ENCODE results near the gene ASB18.

Gene ASB18

DNA sequence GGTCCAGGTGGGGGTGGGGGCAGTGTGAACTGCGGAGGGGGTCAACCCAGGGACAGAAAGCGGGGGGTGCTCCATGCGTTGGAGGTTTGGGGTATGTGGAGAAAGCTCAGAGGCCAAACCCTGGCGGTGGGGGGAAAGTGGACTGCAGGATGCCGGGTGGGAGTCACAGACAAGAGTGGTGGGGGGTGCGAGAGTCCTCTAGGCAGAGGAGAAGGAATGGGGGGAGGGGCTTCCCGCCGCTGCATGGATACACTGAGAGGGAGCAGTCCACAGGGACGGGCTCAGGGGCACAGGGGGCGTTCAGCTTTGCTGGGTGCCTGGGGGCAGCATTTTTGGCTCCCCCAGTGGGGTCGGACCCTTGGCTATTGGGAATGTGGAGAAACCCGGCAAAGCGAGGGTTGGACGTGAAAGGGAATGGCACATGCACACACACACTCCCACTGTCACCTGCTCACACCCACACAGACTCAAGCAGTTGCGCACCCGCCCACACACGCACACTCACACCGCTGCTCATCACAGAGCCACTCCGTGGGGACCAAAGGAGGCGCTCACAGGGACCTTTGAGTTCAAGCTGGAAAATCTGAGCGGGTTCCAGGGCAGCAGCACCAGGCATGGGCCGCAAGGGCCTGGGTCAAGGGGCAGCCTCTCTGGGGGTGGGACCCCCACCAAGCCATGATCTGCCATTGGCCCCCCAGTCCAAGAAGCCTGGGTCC, 103.7 kb downstream of the ASB18 start:
- no peaks in the 10 kb centered on the region for H3K36me3 ChIP-seq
- H3K27me3 ChIP-seq, result peaks cover 85% of the 10 kb centered on the region
- H3K9me3 ChIP-seq, result no peaks in the 10 kb centered on the region
- peaks cover 30% of the 10 kb centered on the region for H3K4me1 ChIP-seq
- H4K20me1 ChIP-seq, result peaks cover 56% of the 10 kb centered on the region
- no peak overlapping the region for H3K27ac ChIP-seq
- no peak overlapping the region for H3K9ac ChIP-seq
- no peak overlapping the region for H3K4me3 ChIP-seq
- TF ChIP-seq Cebpa-rat (IDR thresholded peaks at IDR 0.05), result no peak
- no peak overlapping the region for H3K4me2 ChIP-seq

DNA sequence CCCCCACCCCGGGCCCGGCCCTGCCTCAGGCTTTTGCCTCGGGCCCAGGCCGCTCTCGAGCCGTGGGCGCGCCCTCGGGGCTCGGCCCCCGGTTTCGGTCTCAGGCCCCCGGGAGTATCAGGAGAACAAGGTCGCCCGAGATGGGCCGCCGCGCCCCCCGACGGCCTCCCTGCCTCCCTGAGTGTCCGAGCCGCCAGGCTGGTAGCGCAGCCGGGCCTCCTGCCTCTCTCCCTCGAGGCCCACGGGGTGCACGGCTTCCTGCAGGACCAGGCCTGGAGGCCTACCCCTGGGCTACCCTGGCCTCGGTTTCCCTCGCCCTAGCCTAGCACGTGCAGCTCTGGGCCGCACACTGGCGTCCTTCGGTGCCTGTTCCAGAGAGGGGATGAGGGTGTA, 104.4 kb downstream of the ASB18 start:
- Histone ChIP-seq H3K27ac (no peak overlapping the region), H3K4me3 (no peak overlapping the region), H3K9me3 (no peaks in the 10 kb centered on the region), H3K27me3 (peaks cover 79% of the 10 kb centered on the region), H3K9ac (no peak overlapping the region), H3K36me3 (no peaks in the 10 kb centered on the region), H3K4me1 (peaks cover 28% of the 10 kb centered on the region), H3K4me2 (no peak overlapping the region), H4K20me1 (peaks cover 49% of the 10 kb centered on the region)
- TF ChIP-seq Cebpa-rat (IDR thresholded peaks at IDR 0.05), result no peak

DNA sequence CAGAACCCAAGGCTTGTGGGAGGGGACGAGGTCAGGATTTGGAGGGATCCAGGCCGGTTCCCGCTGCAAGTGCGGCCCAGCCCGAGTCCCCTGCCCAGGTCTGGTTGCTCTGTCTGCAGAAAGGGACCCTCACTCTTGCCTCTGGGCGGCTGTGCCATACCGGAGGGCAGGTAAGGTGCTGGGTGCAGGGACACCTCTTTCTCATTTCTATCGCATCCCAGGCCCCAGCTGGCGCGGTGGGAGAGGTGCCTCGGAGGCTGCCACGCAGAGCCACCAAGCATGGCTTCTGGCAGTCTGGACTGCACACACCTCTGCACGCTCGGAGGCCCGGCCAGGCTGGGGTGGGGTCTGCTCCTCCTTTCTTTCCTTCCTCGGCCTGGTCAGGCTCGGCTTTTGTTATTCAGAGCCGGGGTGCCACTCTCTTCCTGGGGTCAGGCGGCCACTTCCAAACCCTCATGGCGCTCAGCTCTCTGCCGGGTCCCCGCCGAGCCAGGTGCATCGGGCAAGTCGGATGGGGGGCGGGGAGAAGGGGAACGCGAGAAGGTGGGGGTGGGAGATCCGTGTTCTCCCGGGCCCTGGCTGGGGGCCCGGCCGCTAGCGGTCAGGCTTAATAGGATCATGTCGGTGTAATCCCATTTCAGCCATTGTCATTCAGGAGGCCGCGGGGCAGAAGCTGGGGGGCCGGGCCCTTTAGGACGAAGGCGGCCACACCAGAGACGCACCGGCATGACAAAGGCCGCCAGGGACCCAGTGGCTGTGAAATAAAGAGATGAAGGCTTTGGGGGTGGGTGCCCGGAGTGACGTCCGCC, 105.0 kb downstream of the ASB18 start:
- H3K9me3 ChIP-seq, result peaks cover 3% of the 10 kb centered on the region; the same call in 1 of the 2 replicates
- H3K4me1 ChIP-seq, result peaks cover 22% of the 10 kb centered on the region
- H3K36me3 ChIP-seq, result no peaks in the 10 kb centered on the region
- H3K27ac ChIP-seq, result no peak overlapping the region
- H3K27me3 ChIP-seq, result peaks cover 73% of the 10 kb centered on the region
- H4K20me1 ChIP-seq, result peaks cover 43% of the 10 kb centered on the region
- no peak for TF ChIP-seq Cebpa-rat (IDR thresholded peaks at IDR 0.05)
- H3K4me3 ChIP-seq, result no peak overlapping the region
- H3K4me2 ChIP-seq, result no peak overlapping the region
- H3K9ac ChIP-seq, result no peak overlapping the region

DNA sequence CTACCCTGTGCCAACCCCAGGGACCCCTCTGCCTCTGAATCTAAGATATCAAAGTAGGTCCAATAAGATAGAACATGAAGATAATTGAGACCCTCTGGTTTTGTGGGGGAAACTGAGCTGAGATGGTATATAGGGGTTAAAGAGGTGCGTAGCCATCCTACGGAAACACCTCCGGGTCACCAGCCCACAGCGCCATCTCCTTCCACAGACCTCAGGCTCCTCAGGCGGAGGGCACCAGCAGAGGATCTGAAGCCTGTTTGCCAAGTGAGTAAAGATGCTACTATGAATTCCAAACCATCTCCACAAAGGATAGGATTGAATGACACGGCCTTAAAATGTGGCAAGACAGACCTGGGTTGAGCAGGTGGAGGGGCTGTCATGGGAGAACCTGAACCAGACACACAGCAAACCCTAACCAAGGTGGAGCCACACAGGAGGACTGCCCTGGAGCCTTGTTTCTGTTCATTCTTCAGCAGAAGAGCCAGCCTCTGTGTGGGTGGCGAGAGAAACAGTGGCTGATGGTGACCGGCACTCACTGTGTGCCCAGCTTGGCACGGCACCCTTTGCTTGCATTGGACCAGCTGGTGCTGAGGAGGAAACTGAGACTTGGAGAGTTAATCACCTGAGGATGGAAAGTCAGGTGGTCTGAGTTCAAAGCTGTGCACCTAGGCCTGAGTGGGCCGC, 106.2 kb downstream of the ASB18 start:
- H3K4me3 ChIP-seq, result no peak overlapping the region
- peaks cover 11% of the 10 kb centered on the region for H3K4me1 ChIP-seq
- no peaks in the 10 kb centered on the region for H3K36me3 ChIP-seq
- peaks cover 60% of the 10 kb centered on the region for H3K27me3 ChIP-seq
- TF ChIP-seq Cebpa-rat (IDR thresholded peaks at IDR 0.05), result no peak
- H4K20me1 ChIP-seq, result peaks cover 31% of the 10 kb centered on the region
- peaks cover 9% of the 10 kb centered on the region; the same call in 1 of the 2 replicates for H3K9me3 ChIP-seq
- H3K4me2 ChIP-seq, result no peak overlapping the region
- H3K27ac ChIP-seq, result no peak overlapping the region
- no peak overlapping the region for H3K9ac ChIP-seq

DNA sequence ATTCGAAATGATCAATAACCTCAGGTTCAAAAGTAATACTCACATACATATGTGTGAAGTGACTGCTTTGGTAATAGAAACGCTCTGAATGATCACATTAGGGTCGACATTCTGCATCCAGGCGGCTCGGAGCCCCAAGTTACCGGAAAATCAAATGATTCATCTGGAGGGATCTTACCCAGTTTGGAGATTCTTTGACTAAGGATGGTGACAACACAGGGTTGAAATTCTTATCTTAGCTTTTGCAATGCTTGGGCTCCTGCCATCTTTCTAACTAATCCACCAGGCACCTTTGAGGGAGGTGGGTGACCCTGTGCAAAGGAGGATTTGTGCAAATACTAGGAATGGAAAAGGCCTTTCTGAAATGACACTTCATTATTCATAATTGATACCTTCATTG, 106.8 kb downstream of the ASB18 start:
- peaks cover 54% of the 10 kb centered on the region for H3K27me3 ChIP-seq
- H3K9me3 ChIP-seq, result peaks cover 14% of the 10 kb centered on the region
- H3K27ac ChIP-seq, result no peak overlapping the region
- no peak overlapping the region for H3K4me3 ChIP-seq
- no peak for TF ChIP-seq Cebpa-rat (IDR thresholded peaks at IDR 0.05)
- no peak overlapping the region for H3K4me2 ChIP-seq
- peaks cover 25% of the 10 kb centered on the region for H4K20me1 ChIP-seq
- peaks cover 10% of the 10 kb centered on the region for H3K4me1 ChIP-seq
- H3K9ac ChIP-seq, result no peak overlapping the region
- no peaks in the 10 kb centered on the region for H3K36me3 ChIP-seq

DNA sequence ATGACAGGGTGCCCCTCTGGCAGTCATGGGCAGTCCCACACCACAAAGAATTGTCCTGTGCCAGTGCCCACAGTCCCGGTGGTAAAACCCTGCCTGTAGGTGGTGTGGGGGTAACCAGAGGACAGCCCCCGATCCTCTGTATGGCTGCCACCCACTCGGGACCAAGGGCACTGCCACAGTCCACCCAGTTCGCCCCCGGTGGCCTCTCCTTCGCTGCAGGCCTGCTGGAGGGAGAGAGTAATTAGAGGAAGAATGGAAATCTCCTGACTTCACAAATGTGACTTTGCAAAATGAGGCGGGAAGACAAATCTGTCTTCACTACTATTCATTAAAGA, 107.4 kb downstream of the ASB18 start:
- peaks cover 49% of the 10 kb centered on the region for H3K27me3 ChIP-seq
- peaks cover 18% of the 10 kb centered on the region for H3K9me3 ChIP-seq
- peaks cover 5% of the 10 kb centered on the region for H3K4me1 ChIP-seq
- no peak for TF ChIP-seq Cebpa-rat (IDR thresholded peaks at IDR 0.05)
- H4K20me1 ChIP-seq, result peaks cover 20% of the 10 kb centered on the region
- H3K27ac ChIP-seq, result no peak overlapping the region
- H3K4me2 ChIP-seq, result no peak overlapping the region
- no peak overlapping the region for H3K9ac ChIP-seq
- no peak overlapping the region for H3K4me3 ChIP-seq
- H3K36me3 ChIP-seq, result no peaks in the 10 kb centered on the region

DNA sequence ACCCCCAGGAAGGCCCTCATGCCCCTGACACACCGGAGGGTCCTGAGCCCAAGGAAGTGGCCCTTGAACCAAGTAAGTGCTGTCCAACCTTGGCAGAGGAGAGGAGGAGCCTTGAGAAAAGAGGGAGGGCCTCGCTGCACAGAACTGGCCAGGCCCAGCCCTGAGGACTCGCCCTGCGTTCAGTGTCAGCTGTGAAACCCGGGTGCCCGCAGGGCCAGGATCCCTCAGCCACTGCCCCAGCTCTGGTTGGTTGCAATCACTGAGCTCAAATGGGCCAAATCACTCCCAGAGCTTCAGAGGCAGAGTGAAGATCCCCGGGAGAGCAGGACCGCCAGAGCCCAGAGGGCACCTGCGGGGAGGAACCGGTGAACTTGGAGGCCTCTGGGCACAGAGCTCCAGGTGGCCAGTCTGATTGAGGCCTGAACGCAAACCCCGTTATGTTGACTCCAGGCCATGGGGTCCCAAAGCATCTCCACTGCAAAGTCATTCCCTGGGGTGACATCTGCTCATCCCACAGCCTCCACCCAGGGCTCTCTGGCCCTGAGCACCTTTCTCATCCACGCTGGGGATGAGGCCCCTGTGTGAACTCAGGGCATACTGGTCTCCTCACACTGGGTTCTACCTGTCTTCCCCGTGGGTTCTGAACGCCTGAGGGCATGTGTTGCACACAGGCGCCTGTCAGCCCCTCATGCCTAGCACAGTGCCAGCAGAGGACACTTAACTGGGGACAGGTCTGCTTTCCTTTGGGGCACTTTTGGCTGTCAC, 107.9 kb downstream of the ASB18 start:
- H3K9ac ChIP-seq, result no peak overlapping the region
- H4K20me1 ChIP-seq, result peaks cover 14% of the 10 kb centered on the region; the same call in 1 of the 2 replicates
- H3K4me1 ChIP-seq, result no peaks in the 10 kb centered on the region
- H3K4me2 ChIP-seq, result no peak overlapping the region
- TF ChIP-seq Cebpa-rat (IDR thresholded peaks at IDR 0.05), result no peak
- peaks cover 23% of the 10 kb centered on the region for H3K9me3 ChIP-seq
- H3K4me3 ChIP-seq, result no peak overlapping the region
- no peak overlapping the region for H3K27ac ChIP-seq
- H3K36me3 ChIP-seq, result no peaks in the 10 kb centered on the region
- H3K27me3 ChIP-seq, result peaks cover 44% of the 10 kb centered on the region

DNA sequence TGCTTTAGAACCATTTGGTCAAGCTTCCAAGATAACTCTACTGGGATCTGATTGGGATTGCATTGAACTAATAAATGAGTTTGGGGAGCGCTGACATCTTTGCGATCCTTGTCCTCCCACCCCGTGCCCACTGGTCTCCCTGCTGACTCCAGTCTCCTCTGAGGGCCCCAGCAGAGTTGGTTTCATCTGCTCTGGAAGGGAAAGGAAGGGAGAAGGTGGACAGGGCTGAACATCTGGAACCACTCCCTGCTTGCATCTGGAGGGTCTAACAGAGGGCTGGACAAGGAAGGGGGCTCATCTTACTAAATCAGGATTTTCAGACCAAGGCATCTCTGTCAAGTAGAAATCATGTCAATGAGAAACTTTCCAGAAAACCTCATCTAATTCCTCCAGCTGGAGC, 108.8 kb downstream of the ASB18 start:
- Histone ChIP-seq H3K27me3 (peaks cover 35% of the 10 kb centered on the region), H3K27ac (no peak overlapping the region), H3K4me2 (no peak overlapping the region)

DNA sequence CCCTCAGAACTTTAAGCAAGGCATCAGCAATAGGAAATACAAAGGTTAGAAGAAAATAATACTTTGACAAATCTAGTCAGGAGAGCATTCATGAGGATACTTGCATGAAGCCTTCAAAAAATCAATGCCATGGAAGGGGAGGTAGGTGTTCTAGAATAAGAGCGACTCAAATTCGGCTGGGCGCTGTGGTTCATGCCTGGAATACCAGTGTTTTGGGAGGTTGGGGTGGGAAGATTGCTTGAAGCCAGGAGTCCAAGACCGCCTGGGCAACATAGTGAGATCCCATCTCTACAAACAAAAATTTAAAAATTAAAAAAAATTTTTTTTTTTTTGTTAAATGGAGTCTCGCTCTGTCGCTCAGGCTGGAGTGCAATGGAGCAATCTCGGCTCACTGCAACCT, 117.8 kb downstream of the ASB18 start:
- H3K9ac ChIP-seq, result no peak overlapping the region
- H3K4me2 ChIP-seq, result no peak overlapping the region
- TF ChIP-seq Cebpa-rat (IDR thresholded peaks at IDR 0.05), result no peak
- H3K9me3 ChIP-seq, result peaks cover 5% of the 10 kb centered on the region
- H4K20me1 ChIP-seq, result no peaks in the 10 kb centered on the region
- peaks cover 9% of the 10 kb centered on the region for H3K4me1 ChIP-seq
- H3K27ac ChIP-seq, result no peak overlapping the region
- no peaks in the 10 kb centered on the region for H3K27me3 ChIP-seq
- H3K4me3 ChIP-seq, result no peak overlapping the region
- H3K36me3 ChIP-seq, result no peaks in the 10 kb centered on the region

More for the DNA sequence above, 108.8 kb downstream of the ASB18 start:
- Histone ChIP-seq H3K9ac (no peak overlapping the region), H3K9me3 (peaks cover 27% of the 10 kb centered on the region), H3K4me3 (no peak overlapping the region), H4K20me1 (peaks cover 6% of the 10 kb centered on the region; the same call in 1 of the 2 replicates), H3K36me3 (no peaks in the 10 kb centered on the region), H3K4me1 (no peaks in the 10 kb centered on the region)
- TF ChIP-seq Cebpa-rat (IDR thresholded peaks at IDR 0.05), result no peak

Data from BLaER1 (cell line).